Suprapubic skin (tissue), 4 donors: ENCODE data around the gene PLOD3. TPM values are rescaled to one million over a fixed set of nuclear protein-coding genes. Genes with fewer than 3 reads are reported as not detected.
A peak's percentile ranks its signal among the peaks of the same experiment; 100 is the strongest.

Source experiments
- DNase-seq, 2 donors: peaks; one replicate each; pipeline ENCODE4 v3.0.0-alpha.2; 2019; ENCODE audit warnings: low spot score in 2 of 2
- H3K27ac ChIP-seq: fragments of 200-600 bp; sonication (generic); one replicate; pipeline ENCODE4 v1.5.1; 2019
- H3K27me3 ChIP-seq: fragments of 200-600 bp; sonication (generic); one replicate; pipeline ENCODE4 v1.5.1; 2019
- H3K36me3 ChIP-seq: fragments of 200-600 bp; sonication (generic); one replicate; pipeline ENCODE4 v1.5.1; 2019
- H3K4me1 ChIP-seq: fragments of 200-600 bp; sonication (generic); one replicate; pipeline ENCODE4 v1.5.1; 2019
- H3K4me3 ChIP-seq: fragments of 200-600 bp; sonication (generic); one replicate; pipeline ENCODE4 v1.5.1; 2019; ENCODE audit warnings: mild to moderate bottlenecking
- H3K9me3 ChIP-seq: fragments of 200-600 bp; sonication (generic); one replicate; pipeline ENCODE4 v1.5.1; 2019
- EP300 ChIP-seq: sonication (generic); formaldehyde crosslinking; IDR thresholded peaks from one replicate; pipeline ENCODE4 v1.6.1; 2017; ENCODE audit warnings: antibody characterized with exemption
- POLR2A ChIP-seq, 2 donors: fragments of 450-650 bp; IDR thresholded peaks; one replicate each; pipeline ENCODE4 v1.6.1; 2017; ENCODE audit warnings: antibody characterized with exemption in 2 of 2, mild to moderate bottlenecking in 2 of 2, moderate library complexity in 2 of 2
- POLR2AphosphoS5 ChIP-seq, 3 donors: sonication (generic); formaldehyde crosslinking; IDR thresholded peaks; one replicate each; pipeline ENCODE4 v1.6.1; 2017; ENCODE audit warnings: antibody characterized with exemption in 3 of 3
- WGBS: methylation state at CpG from one replicate; pipeline ENCODE4 v1.1.5; 2018; 5-methylcytosine and 5-hydroxymethylcytosine counted together
- total RNA-seq, 4 donors: library from RNA; depleted of rRNA; stranded (reverse); fragments of >200 nt; gene quantifications; one replicate each; pipeline ENCODE4 v1.1.0, GENCODE V29; 2016
- TF ChIP-seq, protein P1 (sequence below), 2 donors: fragments of 200-600 bp in 1 of 2; fragments of 450-650 bp in 1 of 2; sonication (generic) in 1 of 2; IDR thresholded peaks; one replicate each; pipeline ENCODE4 v1.5.1; 2016 to 2019; ENCODE audit warnings: antibody characterized with exemption in 2 of 2, mild to moderate bottlenecking in 1 of 2, moderate library complexity in 1 of 2

PLOD3 gene
- total RNA-seq, 4 donors from 2014 or later: 15.7 to 30.4 (median 22.7) TPM

DNA sequence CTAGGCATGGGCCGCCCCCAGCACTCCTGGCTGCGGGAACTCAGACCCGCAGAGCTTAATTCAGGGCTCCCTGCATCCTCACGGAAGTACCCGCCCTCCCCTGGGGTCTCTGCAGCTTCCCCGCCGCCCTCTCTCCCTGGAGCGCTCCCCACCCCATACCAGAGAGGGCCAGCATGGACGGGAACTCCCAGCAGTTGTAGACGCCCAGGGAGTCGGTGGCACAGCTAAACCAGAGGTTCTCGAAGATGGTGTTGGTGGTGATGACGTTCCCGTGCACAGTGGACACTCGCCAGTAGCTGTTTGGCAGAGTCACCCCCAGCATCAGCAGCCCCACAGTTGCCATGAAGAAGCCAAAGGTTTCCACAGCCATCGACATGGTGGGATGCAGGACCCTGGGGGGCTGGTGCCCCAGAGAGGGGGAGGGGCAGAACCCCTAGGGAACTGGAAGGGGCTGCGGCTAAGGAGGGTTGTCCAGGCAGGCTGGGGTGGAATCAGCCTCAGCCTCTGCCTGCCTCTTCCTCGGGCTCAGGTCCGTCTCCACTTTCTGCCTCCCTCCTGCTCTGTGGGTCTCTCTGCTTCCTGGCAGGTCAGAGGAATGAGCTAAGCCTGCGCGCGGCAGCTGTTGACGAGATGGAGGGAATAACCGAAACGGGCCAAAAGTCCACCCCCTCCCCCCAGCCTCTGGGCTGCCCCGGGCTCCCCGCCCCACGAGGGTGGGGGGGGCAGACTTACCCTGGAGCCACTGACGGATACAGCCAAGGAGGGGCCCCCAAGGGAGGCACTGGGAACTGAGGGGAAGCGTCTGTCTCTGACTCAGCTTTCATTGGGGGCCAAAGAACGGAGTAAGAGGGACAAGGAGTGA is 20.1 kb upstream of the PLOD3 start, which contains the start of gene CLDN15:
Gene CLDN15 (minus strand): TSS at position 597 of the 862 bp plus-strand sequence. CDS start 221 bp downstream, at position 376.
- H3K27me3 ChIP-seq: no peaks in the 10 kb centered on the region
- 33% methylated on average over 8 of the region's 31 CpGs for WGBS
- H3K27ac ChIP-seq: peak within 1 kb of the TSS; percentile 83
- TF ChIP-seq POLR2AphosphoS5 (IDR thresholded peaks at IDR 0.05) (no peak), POLR2A (IDR thresholded peaks at IDR 0.05) (no peak), EP300 (no peak)
- TF ChIP-seq, protein P1, sequence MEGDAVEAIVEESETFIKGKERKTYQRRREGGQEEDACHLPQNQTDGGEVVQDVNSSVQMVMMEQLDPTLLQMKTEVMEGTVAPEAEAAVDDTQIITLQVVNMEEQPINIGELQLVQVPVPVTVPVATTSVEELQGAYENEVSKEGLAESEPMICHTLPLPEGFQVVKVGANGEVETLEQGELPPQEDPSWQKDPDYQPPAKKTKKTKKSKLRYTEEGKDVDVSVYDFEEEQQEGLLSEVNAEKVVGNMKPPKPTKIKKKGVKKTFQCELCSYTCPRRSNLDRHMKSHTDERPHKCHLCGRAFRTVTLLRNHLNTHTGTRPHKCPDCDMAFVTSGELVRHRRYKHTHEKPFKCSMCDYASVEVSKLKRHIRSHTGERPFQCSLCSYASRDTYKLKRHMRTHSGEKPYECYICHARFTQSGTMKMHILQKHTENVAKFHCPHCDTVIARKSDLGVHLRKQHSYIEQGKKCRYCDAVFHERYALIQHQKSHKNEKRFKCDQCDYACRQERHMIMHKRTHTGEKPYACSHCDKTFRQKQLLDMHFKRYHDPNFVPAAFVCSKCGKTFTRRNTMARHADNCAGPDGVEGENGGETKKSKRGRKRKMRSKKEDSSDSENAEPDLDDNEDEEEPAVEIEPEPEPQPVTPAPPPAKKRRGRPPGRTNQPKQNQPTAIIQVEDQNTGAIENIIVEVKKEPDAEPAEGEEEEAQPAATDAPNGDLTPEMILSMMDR (IDR thresholded peaks at IDR 0.05): no peak
- peaks cover 44% of the 10 kb centered on the region for H3K36me3 ChIP-seq
- DNase-seq: peak; percentile 83 to 88
- H3K4me3 ChIP-seq: peak within 1 kb of the TSS; percentile 35
- H3K4me1 ChIP-seq: peaks cover 41% of the 10 kb centered on the region
- H3K9me3 ChIP-seq: no peaks in the 10 kb centered on the region

DNA sequence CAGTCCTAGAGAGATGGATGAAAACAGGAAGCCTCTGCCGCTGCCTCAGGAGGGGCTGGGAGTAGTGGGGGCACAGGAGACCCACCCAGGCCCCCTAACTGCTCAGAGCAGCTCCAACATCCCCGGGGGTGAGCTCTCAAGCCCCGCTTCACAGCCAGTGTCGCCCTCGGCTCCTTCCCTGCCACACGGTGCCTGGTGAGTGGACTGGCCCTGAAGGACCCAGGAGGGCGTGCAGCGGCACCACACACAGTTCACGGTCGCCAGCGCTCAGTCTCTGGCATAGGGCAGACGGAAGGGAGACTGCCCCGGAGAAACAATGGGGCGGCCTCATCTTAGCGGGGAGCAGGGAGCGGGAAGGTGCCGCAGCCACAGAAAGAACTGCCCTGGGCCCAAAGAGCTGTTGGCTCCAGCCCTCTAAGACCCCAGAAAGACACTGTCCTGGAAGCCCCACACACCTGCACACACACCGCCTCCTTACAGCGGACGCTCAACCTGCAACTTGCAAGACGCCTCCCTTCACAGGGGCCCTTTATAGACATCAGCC is 19.0 kb upstream of the PLOD3 start:
- H3K36me3 ChIP-seq: peaks cover 44% of the 10 kb centered on the region
- H3K27me3 ChIP-seq: no peaks in the 10 kb centered on the region
- no peaks in the 10 kb centered on the region for H3K9me3 ChIP-seq
- H3K27ac ChIP-seq: no peak overlapping the region
- DNase-seq: no peak
- H3K4me3 ChIP-seq: no peak overlapping the region
- TF ChIP-seq EP300 (no peak), POLR2A (IDR thresholded peaks at IDR 0.05) (no peak), POLR2AphosphoS5 (IDR thresholded peaks at IDR 0.05) (no peak)
- TF ChIP-seq, protein P1 (IDR thresholded peaks at IDR 0.05): no peak
- peaks cover 41% of the 10 kb centered on the region for H3K4me1 ChIP-seq
- WGBS: 93% methylated on average over 3 of the region's 21 CpGs

DNA sequence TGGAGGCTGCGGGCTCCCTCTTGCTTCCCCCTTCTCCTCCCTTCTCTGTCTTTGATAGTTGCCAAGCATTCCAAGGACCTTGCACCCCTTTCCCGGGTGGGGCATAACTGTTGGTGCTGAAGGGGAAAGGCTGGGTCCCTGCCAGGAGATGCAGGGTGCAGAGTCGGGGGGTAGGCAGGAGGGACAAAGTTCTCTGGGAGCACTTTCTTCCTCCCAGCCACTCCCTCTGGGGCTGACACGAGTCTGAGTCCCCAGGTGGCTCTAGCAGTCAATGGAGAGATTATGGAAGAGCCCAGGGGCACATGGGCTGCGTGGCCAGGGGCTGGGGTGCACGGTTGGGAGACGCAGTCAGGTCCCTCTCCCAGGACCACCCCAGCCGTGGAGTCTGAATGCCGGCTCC is 18.1 kb upstream of the PLOD3 start:
- Histone ChIP-seq H3K9me3 (no peaks in the 10 kb centered on the region), H3K27ac (no peak overlapping the region), H3K4me3 (no peak overlapping the region), H3K27me3 (no peaks in the 10 kb centered on the region), H3K36me3 (peaks cover 40% of the 10 kb centered on the region), H3K4me1 (peaks cover 33% of the 10 kb centered on the region)
- TF ChIP-seq, protein P1 (IDR thresholded peaks at IDR 0.05): no peak
- TF ChIP-seq POLR2AphosphoS5 (IDR thresholded peaks at IDR 0.05): no peak
- no peak for DNase-seq
- 60% methylated on average over 2 of the region's 9 CpGs for whole genome bisulfite sequencing

DNA sequence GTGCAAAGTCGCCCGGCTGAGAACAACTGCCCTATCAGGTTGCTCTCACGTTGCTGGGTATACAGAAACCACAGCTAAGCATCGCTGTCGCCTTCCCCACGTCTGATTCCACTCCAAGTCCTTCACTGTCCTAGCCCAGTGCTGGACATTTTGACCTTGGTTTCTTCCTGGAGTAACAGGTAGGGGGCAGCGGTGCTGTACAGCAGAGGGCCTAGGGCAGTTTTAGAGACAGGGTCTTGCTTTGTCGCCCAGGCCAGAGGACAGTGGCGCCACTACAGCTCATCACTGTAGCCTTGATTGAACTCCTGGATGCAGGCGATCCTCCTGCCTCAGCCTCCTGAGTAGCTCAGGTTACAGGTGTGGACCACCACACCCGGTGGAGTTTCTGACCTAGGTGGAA is 17.7 kb upstream of the PLOD3 start:
- peaks cover 30% of the 10 kb centered on the region for H3K4me1 ChIP-seq
- TF ChIP-seq POLR2AphosphoS5 (IDR thresholded peaks at IDR 0.05): no peak
- TF ChIP-seq EP300: no peak
- TF ChIP-seq, protein P1 (IDR thresholded peaks at IDR 0.05): no peak
- no peak for TF ChIP-seq POLR2A (IDR thresholded peaks at IDR 0.05)
- peaks cover 35% of the 10 kb centered on the region for H3K36me3 ChIP-seq
- no peak overlapping the region for H3K4me3 ChIP-seq
- DNase-seq: no peak
- H3K27me3 ChIP-seq: no peaks in the 10 kb centered on the region
- H3K9me3 ChIP-seq: no peaks in the 10 kb centered on the region
- H3K27ac ChIP-seq: no peak overlapping the region
- 81% methylated on average over 10 of the region's 11 CpGs for WGBS

DNA sequence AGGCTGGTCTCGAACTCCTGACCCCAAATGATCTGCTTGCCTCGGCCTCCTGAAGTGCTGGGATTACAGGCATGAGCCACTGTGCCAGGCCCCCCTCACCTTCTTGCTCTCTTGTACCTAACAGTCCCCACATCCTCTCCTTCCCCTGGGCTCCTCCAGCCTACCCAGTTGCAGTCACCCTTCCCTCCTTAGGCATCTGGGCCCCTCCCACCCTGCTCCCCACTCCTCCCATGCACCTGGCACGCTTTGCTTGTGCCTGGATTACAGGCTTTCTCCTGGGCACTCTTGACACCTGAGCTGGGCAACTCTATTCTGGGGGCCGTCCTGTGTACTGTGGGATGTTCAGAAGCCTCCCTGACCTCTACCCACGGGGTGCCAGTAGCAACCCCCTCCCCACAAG is 17.3 kb upstream of the PLOD3 start:
- Histone ChIP-seq H3K27me3 (no peaks in the 10 kb centered on the region), H3K27ac (no peak overlapping the region), H3K4me1 (peaks cover 30% of the 10 kb centered on the region), H3K9me3 (no peaks in the 10 kb centered on the region), H3K36me3 (peaks cover 31% of the 10 kb centered on the region), H3K4me3 (no peak overlapping the region)
- 79% methylated on average over 5 of the region's 5 CpGs for WGBS
- no peak for DNase-seq
- TF ChIP-seq, protein P1 (IDR thresholded peaks at IDR 0.05): no peak
- TF ChIP-seq POLR2AphosphoS5 (IDR thresholded peaks at IDR 0.05) (no peak), EP300 (no peak), POLR2A (IDR thresholded peaks at IDR 0.05) (no peak)
